Stimulated activated CD4-positive, alpha-beta T cell treated with anti-CD3 and anti-CD28 coated beads, Interleukin-2, amount 100 ng/mL, for 48 hours (primary cell): Measurements from ENCODE around the gene AMBP.

Experiments
- DNase-seq, 2 donors: peaks; one replicate each; pipeline ENCODE4 v3.0.0-alpha.2; 2020

AMBP gene

GRCh38 chr9:114112778-114113584 lies 34.9 kb upstream of the AMBP start:
- DNase-seq = no peak

DNA sequence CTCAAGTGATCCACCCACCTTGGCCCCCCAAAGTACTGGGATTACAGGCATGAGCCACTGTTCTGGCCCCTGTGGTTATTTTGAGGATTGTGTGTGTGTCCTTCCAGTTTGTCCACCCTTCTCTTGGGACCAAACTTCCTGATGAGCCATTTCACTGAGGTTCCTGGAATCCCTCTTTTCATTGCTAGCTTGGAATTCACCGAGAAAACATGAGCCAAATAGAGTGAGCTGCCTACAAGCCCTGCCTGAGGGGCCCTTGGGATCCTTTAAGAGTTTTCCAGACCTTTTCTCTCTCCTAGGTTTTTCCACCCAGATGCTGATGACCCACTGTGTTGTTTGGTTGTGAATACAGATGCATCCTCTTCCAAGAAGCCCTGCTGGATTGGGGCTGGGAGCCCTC lies 34.2 kb upstream of the AMBP start:
- no peak for DNase-seq

DNA sequence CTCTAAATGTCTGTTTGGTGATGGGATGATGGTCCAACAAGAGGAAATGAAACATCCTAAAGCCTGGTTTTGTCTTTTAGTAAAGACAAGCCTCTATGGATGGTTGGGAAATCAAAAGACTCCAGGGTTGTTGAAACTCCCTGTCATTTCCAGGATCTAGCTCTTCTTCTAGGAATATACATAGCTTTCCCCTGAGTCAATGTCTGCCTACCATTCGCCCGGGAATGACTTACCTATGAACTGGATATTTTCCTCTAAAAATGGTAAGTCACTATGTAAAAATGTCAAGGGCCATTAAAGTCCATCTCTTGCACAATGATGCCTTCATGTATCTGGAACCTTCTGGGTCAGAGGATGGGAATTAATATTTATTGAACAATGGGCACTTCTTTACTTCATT lies 32.1 kb upstream of the AMBP start:
- DNase-seq = no peak

DNA sequence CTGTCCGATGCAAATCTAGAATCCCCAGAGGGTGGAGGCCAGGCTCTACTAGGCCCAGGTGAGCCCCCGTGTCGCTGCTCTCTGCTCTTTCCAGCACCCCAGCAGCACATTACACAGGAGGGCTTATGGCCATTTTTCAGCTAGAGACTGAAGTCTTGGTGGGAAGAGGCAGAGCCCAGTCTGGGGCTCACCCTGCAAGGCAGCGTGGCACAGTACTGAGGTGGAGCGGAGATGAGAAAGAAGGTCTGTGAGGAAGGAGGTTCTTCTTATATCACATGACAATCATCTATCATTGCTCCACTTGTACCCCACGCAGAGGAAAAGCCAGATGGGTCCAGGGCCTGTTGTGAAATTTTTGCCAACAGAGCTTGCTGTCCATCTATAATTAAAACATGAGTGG lies 31.0 kb upstream of the AMBP start:
- no peak for DNase-seq

- DNase-seq = peak; percentile 61 to 69
Measured at GRCh38 chr9:114108016-114108833, 30.1 kb upstream of the AMBP start.

DNA sequence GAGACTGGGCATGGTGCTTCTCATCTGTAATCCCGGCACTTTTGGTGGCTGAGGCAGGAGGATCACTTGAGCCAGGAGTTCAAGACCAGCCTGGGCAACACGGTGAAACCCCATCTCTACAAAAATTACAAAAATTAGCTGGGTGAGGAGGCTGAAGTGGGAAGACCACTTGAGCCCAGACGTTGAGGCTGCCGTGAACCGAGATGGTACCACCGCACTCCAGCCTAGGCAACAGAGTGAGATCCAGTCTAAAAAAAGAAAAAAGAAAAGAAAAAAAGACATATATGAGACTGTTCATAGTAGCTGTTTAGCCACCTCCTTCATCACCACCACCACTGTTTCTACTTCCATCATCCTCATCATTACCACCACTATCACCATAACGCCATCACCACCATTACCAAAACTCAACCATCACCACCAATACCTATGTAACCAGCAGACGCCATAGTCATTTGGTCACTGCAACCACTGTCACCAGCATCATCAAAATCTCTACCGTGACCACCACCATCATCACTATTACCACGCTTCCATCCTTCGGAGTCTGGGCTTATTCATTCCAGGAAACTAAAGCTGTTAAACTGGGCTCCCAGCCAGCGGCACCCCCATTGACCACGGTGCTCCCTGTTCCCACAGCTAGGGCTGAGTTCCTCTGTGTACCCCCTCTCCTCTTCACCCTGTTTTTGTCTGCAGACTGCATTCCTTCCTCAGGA lies 29.3 kb upstream of the AMBP start:
- no peak for DNase-seq

DNA sequence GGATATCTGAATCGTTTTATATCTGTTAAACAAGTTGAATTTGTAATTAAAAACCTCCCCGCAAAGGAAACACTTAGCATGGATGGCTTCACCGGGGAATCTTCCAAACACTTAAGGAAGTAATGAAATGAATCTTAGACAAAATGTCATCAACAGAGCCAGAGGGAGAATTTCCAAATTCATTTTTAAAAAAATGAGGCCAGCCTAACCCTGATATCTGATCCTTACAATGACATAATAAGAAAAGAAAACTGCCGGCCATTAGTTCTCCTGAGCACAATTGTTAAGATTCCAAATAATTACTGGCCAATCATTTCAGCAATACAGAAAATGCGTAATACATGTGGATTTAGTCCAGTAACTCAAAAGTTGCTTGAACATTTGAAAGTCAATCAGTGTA lies 27.1 kb upstream of the AMBP start:
- DNase-seq = no peak

DNA sequence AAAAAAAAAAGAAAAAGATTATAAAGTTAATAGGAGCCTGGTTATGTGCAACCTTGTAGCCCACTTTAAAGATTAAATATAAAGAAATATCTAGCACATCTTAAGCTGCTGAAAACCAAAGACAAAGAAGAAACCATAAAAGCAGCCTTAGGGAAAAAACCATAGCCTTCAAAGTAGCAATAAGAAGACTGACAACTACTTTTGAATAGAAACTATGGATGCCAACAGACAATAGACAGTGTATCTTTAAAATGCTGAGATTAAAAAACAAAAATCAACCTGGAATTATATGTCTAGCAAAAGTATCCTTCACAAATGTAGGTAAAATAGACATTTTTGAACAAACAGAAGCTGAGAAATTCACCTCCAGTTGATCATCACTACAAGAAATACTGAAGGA lies 24.4 kb upstream of the AMBP start:
- no peak for DNase-seq

DNA sequence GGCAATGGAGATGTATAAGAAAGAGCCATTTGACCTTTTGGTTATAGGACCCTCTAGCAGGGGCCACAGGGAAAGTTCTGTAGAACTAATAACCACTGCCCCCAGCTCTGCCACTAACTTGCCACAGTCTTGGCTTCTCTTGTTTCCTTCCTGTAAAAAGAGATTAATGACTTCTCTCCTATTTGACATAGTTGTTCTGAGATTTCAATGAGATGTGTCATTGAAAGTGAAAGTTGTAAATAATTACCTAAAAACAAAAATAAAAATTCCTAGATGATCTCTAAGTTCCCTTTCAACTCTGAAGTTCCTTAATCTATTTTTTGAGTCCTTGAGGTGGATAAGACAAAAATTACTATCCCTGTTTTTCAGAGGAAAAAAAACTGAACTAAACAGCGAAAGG lies 22.4 kb upstream of the AMBP start:
- DNase-seq = no peak

- DNase-seq = no peak
Measured at GRCh38 chr9:114099669-114100270, 21.7 kb upstream of the AMBP start.

- no peak for DNase-seq
Measured at GRCh38 chr9:114098936-114099668, 21.0 kb upstream of the AMBP start, which contains the start of gene KIF12. TSS of gene KIF12 (minus strand) at chr9:114099292. CDS start at chr9:114099276, 16 bp downstream.

DNA sequence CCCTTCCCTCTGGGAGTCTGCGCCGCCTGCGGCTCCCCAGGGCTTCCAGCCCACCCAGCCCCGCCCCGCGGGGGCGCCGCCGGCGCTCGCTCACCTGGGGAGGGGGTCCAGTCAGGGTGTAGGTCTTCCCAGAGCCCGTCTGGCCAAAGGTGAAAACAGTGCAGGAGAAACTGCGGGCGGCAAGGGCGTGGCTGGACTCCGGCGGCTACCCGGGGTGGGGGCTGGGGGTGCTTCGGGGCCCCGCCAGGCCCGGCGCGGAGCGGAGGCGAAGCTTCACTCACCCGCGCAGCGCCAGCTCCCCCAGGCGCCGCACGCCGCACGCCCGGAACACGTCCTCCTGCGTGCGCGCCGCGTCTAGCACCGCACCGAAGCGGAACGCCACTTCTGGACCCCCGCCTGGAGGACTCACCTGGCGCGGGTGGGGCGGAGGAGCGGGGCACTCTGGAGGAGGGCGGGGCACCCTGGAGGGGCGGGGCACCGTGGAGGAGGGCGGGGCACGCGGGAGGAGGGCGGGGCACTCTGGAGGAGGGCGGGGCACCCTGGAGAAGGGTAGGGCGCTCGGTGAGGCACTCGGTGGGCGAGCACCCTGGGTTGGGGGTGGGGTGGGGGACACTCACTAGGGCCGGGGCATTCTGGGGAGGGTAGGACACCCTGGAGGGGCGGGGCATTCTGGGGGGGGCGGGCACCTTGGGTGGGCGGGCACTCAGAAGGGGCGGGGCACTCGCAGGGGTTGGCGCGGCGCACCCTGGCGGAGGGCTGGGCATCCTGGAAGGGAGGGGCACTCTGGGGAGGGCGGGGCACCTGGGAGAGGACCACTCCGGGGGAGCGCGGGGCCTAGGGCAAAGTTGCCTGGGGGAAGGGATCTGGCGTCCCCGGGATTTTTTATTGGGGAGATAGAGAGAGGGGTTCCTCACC lies 20.2 kb upstream of the AMBP start:
- peak in 1 of 2 donors; percentile 29 for DNase-seq

GRCh38 chr9:114097613-114098020 lies 19.5 kb upstream of the AMBP start:
- DNase-seq = no peak

DNA sequence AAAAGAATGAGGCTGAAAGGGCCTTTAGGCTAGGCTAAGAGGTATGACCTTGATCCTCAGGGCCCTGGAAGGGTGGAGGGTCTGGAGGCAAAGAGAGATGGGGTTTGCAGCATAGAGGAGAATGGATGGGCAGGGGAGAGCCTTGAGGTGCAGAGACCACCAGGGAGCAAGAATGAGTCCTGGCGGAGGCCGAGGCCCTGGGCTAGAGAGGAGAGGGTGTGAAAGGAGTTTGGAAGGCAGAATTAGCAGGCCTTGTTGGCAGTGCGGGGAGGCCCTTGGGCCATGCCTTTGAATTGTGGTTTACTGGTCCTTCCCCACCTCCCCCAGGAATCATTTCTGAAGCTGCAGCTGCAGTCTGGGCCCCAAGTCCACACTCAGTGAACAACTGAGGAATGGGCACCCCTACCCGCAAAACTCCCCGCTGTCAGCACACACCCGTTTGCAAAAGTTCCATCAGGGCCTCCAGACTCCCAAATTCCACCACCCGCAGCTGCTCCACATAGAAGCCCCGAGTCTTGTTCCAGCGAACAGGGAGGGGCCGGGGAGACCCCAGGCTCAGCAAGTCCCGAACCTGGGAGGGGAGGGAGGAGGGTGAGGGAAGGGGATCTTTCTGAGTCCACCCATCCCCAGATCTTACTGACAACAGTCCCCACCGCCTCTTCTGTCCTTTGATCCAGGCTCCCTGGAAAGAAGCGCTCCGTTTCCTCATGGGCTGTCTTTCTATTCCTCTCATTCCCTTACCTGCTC lies 18.9 kb upstream of the AMBP start:
- no peak for DNase-seq

- DNase-seq = no peak
Measured at GRCh38 chr9:114096041-114096511, 18.0 kb upstream of the AMBP start.

DNA sequence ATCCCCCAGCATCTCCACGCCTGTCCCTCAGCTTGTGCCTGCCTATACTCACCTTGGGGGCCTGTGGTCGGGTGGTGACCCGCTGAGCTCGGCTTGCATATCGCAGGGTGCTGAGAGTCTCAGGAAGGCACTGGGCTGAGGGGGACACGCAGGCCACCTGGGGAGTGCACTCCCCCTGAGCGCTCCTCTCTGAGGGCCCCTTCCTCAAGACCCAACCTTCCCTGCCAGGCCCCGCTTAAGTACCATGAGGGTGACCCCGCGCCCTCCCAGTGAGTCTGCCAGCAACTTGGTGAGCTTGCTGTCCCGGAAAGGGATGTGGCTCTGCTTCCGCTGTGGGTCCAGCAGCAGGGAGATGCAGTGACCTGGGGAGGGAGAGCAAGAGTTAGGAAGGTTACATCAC lies 16.9 kb upstream of the AMBP start:
- DNase-seq = no peak

DNA sequence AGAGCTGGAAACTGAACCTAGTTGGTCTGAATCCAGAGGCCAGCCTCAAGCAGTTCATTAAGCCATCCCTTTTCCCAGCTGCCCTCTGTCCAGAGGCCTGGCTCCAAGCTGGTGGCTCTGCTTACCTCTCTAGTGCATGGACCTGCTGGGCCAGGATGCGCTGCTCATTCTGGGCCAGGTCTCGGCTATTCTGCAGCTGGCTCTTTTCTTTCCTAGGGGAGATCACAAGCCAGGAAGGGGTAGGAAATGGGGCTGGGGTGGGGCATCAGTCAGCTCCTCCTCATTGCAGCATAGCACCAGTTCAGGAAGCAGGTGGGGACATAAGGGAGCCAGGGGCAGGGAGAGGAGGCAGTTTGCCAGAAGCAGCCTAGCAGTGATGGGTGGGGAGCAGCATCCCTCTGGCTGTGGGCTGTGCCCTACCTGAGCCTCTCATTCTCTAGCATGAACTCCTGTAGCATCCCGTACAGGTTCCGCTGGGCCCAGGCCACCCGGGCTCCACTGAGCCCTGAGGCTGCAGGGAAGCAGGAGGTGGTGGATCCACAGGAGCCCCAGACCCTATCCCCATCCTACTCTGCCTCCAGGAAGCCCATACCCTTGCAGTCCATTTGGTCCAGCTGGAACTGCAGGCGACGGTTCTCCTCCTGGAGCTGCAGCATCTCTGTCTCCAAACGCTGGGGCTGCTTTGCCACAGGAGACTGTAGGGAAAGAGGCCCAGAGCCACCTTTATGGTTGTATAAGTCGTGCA lies 15.8 kb upstream of the AMBP start:
- DNase-seq = no peak

DNA sequence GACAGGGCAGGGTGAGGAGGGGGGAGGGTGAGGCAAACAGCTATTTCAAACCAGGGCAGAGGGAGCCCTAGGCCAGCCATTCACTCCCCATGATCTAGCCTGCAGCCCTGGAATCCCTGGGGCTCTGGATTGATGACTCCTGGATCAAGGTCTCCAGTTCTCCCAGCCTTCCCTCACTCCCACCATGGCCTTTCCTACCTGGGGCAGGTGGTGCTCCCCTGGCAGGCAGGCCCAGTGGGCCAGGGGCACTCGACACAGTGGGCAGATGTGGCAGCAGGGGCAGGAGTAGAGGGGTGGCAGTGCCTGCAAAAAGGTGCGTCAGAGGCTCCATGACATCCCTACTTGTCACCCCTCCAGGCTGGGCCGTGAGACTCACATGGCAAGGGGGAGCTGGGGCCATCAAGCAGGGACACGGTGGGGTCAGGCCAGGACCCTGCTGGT lies 15.0 kb upstream of the AMBP start:
- DNase-seq = no peak

- DNase-seq = no peak
Measured at GRCh38 chr9:114092336-114092735, 14.2 kb upstream of the AMBP start.

GRCh38 chr9:114091711-114092110 lies 13.6 kb upstream of the AMBP start:
- no peak for DNase-seq
